ENCODE measurements around the gene RHNO1.

RHNO1 gene

GRCh38 chr12:2912216-2912575 lies 35.2 kb downstream of the RHNO1 start:
- DNase-seq = no peak

DNA sequence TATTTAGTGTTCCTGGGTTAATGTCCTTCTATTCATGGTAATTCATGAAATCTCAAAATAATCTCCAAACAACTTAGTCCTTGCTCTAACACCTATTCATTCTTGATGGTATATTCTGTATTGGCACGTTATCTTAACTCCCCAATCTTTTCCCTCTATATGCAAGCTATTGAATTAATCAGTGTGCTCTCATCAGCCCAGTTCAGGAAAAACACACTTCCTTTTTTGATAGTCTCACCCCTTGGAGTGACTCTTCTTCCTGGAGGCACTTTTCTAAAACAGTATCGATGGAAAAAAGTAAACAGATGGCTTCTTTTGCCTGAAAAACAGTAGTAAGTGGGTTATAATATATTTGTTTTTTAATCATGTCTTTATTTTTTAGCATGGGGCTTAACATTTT lies 42.2 kb downstream of the RHNO1 start:
- no peak for DNase-seq

- DNase-seq = no peak
Measured at GRCh38 chr12:2922329-2922728, 45.3 kb downstream of the RHNO1 start.

DNA sequence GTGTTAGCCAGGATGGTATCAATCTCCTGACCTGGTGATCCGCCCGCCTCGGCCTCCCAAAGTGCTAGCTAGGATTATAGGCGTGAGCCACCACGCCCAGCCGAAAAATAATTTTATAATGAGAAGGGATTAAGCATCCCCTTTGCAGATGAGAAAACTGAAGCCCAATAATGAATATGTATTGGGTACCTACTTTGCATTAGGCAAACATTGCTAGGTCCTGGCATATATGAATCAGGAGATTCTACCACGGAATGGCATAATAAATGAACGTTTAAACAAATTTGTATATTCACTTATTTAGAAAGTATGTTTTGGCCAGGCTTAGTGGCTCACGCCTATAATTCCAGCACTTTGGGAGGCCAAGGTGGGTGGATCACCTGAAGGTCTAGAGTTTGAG lies 46.0 kb downstream of the RHNO1 start:
- no peak for DNase-seq

GRCh38 chr12:2924019-2924418 lies 47.0 kb downstream of the RHNO1 start:
- DNase-seq = no peak

- no peak for DNase-seq
Measured at GRCh38 chr12:2925322-2925995, 48.4 kb downstream of the RHNO1 start.

DNA sequence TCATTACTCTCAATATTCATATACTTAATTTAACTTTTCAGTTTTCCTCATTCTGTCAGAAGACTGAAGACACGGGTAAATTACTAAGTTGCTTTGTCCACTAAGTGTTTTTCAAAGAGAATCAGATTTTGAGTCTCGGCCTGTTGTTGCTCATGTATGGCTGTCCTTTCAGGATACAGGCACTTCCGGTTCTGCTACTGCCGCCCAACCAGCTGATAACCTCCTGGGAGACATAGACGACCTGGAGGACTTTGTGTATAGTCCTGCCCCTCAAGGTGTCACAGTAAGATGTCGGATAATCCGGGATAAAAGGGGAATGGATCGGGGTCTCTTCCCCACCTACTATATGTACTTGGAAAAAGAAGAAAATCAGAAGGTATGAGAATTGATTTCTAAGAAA lies 53.8 kb downstream of the RHNO1 start:
- no peak for DNase-seq

- no peak for DNase-seq
Measured at GRCh38 chr12:2933586-2933985, 56.6 kb downstream of the RHNO1 start.

DNA sequence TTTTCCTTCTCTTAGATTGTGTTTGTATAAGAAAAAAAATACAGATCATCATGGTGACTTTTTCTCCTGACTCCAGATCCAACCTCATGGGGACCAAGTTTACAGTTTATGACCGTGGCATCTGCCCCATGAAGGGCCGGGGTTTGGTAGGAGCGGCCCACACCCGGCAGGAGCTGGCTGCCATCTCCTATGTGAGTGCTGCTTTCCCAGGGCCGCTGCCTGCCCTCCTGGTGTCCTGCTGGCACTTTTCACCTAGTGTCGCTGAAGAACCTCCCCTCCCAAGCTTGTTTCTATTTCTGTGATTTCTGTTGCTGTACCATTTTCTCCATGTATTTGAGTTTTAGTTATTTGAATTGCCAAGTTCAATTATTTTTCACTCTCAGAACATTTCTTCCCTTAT lies 57.3 kb downstream of the RHNO1 start:
- DNase-seq = no peak

DNA sequence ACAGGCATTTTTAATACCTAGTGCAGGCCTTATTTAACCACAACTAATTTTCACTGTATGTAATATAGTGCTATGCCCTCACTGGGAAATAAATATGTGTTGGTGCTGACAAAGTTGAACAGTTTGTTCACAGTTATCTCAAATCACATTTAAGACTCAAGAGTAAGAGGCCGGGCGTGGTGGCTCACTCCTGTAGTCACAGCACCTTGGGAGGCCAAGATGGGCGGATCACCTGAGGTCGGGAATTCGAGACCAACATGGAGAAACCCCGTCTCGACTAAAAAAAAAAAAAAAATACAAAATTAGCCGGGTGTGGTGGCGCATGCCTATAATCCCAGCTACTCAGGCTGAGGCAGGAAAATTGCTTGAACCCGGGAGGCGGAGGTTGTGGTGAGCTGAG lies 59.3 kb downstream of the RHNO1 start:
- no peak for DNase-seq

GRCh38 chr12:2937500-2937899 lies 60.5 kb downstream of the RHNO1 start:
- no peak for DNase-seq
